GM18867 (cell line): ENCODE measurements around the gene CRELD2.

Source experiments
- ATAC-seq: cut with Tn5 transposase; IDR thresholded peaks from one replicate; pipeline ENCODE4 v1.9.1; 2021; ENCODE audit warnings: mild to moderate bottlenecking, moderate library complexity; ENCODE audit not compliant: unreplicated experiment

The CRELD2 gene

DNA sequence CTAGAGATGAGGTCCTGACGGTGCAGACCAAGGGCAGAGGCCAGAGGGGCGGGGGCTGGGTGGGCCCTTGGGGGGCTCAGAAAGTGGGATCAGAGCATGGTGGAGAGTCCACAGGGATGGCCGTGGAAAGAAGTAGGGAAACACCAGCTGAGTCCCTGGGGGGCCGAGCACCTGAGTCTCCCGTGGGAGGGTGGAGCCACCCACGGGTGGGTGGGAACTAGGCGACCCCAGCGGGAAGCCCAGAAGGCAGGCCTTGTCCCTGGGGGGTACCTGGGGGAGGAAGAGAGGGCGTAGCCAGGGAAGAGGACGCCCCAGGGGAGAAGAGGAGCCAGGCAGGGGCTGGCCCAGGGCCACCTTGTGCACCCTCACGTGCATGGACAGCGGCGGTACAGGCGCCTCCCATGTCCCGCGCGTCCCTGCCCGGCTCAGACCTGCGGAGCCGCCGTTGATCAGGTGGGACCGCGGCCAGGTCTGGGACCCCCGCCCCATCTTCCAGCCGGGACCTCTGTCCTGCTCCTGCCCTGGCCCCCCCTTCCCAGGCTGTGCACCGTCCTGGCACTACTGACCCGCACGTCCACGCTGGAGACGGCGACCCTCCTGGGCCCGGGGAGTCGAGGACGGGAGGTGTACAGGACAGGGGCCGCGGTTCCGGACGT is 10.2 kb downstream of the CRELD2 start:
- no peak for ATAC-seq

DNA sequence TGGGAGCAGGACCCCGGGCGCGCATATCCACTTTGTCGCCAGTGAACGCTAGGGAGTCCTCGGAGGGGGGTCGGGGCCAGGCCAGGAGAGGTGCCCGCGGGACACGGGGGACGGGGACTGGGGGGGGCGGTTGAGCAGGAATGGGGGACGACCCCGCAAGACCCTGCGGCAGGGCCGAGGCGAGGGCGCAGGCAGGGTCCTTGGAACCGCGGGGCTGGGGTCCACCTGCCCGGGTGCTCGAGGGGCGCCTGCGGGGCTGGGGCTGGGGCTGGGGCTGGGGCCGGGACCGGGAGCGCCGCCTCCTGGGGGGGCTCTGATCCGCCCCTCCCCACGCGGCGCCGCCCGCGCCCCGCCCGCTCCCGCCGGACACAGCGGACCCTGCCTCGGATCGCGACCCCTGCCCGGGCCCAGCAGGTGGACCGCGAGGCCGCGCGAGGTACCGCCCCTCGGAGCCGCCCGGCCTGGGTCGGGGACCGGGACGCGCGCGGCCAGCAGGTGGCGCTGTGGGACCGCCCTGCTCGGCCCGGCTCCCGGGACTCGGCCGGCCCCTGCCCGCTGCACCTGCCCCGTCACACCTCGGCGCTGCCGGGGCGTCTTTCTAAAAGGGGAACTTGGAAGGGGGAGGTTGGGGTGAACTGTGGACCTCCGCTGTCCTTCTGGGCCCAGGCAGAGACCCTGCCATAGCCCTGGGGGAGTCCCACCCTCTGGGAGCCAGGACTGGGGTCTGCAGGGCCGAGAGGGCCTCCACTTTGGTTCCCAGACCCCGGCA is 11.0 kb downstream of the CRELD2 start:
- no peak for ATAC-seq

DNA sequence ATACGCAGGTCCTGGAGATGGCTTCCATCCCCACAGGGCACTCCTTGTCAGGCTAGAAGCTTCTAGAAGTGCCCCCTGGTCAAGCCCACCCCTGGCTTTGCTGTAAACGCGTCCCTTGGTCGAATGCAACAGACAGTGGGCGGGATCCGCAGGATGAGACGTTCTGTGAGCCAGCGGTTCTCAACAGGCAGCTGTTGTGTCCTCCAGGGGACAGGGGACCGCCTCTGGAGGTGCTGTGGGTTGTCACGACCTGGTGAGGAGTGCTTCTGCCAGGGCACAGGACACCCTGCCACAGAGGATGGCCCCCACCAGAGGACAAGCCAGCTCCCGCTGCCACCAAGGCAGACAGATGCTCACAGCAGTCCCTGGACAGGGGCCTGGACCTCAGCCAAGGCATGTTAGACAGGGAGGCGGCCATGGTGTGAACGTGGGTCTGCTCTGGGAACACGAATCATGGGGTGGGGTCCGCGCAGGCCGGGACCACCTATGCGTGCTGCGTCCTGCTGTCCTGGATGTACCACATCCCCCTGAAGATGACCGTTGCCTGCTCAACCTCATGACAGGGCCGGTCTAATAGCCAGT is 11.7 kb downstream of the CRELD2 start:
- no peak for ATAC-seq

DNA sequence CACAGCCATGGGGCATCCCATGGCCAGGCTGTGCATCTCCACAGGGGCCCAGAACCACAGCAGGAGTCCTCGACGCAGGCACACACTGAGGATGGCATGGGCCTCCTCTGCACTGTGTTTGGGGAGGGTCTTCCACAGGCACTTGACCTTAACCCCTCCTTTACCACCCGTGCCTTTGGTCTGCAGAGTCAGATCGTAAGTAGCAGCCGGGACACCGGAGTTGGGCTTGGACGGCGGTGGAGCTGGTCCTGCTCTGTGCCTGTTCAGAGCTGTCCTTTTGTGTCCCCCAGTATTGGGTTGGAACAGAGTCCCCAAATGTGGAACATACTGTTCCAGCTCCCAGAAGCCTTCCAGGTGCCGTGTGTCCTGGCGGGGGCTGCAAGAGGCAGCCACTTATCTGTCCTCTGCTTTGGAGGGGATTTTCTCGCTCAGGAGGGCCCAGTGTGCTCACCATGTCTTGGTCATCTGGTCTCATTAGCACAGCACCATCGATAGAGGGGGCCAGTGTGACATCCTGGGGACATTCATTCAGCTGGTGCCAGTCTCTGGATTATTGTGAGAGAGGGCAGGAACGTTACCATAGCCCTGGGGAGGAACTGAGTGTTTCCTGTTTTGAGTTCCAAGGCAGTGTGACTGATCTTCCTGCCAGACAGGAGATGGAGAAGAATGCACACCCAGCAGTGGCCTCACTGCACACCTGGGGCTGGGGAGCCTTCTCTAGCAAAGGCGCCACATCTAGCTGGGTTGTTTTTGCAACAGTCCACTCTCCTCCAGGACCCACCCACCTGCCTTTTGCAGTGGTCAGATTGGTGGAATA is 12.4 kb downstream of the CRELD2 start:
- no peak for ATAC-seq

DNA sequence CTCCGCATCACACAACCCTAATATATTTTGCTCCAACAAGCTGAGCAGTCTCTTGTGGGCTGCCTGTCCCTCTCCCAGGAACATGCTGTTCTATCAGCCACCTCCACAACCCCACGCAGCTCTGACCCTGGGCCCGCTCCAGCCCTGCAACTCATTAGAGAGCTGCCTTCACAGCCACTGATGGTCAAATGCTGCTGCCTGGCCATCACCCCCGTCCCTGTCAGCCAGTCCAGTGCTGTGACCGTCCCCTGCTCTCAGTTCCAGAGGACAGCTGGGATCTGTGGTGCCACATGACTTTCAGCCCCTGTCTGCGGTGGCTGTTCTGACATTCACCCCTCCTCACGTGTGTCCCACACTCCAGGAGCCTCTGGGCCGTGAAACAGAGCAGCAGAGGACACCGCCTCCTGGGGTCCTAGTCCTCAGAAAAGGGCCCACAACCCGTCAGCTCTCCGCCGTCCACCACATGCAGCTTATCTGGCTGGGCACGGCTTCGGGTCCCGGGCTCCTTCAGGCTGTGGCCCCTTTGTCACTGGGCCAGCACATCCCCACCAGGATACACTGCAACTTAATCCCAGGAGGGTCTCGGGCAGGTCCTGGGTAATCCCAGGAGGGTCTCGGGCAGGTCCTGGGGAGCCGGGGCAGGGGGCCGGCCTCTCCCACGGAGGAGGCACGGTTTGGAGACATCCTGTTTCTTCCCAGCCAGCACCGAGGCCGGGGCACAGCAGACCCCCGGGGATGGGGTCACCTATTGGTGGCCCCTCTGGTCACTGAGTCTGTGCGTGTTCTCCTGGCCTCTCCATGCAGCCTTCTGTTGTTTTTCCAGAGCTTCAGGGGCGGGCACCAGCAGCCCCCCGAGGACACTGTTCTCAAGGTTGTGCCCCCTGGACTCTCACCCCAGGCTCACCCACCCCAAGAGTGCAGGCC is 15.1 kb downstream of the CRELD2 start:
- no peak for ATAC-seq

DNA sequence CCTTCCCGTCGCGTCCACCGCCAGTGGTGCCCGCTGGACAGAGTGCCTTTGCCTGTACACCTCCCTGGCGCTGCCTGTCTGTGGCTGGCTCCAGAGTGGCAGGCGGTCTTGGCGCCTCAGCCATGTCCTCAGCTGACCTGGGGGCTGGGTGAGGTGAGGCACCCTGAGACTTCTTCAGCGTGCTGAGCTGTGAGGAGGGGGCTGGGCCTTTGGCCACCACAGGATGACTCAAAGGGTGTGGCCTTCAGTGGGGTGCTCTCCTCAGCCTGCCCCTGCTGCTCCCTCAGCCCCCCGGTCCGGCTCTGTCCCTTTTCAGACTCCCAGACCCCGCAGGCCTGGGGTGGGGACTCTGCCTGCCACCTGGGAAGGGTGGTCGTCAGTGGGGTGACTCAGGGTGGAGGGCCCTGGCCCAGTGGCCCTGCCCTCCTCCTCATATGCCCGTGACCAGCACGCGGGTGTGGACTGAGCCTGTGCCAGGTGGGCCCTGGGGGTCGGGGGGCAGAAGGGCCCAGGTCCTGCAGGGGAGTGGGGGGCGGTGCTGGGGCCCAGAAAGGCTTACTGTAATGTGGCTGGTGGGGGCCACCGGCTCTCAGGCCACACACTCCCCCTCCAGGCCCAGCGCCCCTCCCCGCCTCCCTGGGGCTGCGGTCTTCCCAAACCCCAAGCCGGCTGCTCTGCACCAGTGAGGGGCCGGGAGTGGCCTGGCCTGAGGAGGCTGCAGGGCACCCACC is 15.9 kb downstream of the CRELD2 start:
- ATAC-seq: no peak

DNA sequence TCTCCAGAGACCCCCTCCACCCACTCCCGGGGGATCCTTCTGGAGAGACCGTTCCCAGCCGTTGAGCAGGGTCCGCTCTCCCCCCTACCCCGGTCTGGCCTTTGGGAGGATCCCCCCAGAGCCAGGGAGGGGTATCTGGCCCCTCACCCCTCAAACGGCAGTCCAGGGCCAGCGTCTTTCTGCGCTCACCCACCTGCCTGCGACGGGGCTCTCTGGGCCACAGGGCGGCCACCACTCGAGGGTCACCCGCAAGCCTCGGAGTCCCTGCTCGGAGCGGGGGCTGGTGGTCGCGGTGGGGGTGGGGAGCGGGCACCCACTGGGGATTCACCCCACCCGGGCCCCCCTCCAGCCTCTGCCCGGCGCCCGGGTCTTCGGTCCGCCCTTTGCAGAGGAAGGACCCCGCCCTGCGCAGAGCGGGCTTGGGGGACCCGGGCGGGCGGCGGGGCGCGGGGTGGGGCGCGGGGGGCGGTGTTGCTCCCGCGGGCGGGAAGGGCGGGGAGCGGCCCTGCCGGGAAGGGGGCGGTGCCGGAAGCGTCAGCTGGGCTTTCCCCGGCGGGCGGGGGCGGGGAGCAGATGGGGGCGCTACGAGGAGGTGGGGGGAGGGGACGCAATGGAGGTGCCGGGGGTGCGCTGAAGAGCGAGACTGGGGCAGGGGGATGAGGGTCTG is 16.6 kb downstream of the CRELD2 start:
- ATAC-seq: no peak

DNA sequence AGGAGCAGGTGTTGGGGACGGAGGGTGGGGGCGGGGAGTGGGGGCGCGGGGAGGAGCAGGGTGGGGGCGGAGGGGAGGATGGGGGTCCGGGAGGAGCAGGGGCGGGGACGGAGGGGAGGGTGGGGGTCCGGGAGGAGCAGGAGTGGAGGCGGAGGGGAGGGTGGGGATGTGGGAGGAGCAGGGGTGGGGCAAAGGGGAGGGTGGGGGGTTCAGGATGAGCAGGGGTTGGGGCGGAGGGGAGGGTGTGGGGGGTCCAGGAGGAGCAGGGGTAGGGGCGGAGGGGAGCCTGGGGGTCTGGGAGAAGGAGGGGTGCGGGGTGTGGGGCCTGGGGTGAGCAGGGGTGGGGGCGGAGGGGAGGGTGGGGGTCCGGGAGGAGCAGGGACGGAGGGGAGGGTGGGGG is 17.1 kb downstream of the CRELD2 start:
- ATAC-seq: no peak

DNA sequence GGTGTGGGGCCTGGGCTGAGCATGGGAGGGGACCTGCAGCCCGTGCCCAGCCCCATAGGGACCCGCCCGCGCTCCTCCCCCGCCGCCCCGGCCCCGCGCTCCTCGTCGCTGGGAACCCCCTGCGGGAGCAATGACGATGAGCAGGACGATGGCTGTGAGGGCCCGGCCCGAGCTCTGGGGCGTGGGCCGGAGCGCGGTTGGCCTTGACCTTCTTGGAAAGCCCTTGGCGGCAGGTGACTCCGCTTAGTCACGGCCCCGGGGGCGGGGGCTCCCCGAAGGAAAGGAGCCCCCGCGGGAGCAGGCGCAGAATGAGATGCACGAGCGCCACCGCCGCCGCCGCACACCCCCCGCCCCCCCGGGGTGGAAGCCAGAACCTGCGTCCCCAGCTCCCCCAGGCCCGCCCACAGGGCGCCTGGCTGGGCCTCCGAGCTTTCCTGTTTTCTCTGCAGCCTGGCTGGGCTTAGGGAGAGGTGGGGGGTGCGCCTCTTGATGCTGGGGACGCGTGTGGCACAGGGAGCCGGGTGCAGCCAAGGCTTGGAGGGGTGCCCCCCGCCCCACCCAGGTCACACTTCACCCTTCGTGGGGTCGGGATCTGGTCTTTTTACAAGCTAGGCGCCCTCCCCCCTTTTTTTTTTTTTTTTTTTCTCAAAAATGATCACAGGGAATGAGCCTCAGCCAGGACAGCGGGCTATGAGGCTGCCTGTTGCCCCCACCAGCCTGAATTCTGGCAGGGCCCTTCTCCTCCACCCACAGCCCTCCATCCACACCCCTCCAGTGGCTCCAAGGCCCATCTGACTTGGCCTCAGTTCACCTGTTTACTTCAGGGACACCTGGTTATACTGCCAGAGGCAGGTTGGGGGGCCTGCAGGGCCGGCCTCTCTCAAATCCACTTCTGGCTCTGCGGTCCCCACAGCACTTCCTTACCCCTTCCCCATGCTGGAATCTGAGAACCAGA is 17.9 kb downstream of the CRELD2 start:
- ATAC-seq: peak; percentile 47

DNA sequence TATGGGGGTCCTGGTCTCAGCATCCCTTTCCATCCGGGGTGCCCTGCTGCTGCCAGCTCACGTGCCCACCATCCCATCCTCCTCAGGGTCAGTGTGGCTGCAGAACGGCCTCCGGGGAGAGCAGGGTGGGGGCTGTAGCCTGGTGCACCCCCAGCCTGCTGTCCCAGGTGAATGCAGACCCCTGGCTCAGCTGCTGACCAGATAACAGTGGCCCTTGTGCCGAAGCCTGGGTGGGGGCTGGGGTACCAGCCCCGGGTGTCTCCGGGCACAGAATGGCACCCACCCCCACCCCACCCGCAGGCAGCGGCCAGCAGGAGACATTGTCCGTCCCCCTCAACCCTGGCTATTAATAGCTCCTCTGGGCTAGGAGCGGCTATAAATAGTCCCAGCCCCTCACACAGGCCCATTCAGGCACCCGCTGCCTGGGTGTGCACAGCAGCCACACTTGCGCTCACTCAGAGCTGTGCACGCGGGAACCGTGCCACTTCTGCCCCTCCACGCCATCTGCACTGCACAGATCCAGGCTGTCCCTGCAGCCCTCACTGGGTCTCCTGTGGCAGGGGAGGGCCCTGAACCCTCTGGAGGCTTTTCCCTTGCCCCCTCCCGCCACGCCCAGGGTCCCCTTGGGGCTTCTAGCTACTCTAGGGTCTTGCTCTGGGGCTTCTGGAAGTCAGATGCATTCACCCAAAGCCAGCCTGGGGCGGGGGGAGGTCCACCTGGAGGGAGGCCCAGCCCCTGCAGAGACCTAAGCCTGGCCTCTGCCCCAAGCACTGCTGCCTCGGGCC is 18.7 kb downstream of the CRELD2 start:
- no peak for ATAC-seq

DNA sequence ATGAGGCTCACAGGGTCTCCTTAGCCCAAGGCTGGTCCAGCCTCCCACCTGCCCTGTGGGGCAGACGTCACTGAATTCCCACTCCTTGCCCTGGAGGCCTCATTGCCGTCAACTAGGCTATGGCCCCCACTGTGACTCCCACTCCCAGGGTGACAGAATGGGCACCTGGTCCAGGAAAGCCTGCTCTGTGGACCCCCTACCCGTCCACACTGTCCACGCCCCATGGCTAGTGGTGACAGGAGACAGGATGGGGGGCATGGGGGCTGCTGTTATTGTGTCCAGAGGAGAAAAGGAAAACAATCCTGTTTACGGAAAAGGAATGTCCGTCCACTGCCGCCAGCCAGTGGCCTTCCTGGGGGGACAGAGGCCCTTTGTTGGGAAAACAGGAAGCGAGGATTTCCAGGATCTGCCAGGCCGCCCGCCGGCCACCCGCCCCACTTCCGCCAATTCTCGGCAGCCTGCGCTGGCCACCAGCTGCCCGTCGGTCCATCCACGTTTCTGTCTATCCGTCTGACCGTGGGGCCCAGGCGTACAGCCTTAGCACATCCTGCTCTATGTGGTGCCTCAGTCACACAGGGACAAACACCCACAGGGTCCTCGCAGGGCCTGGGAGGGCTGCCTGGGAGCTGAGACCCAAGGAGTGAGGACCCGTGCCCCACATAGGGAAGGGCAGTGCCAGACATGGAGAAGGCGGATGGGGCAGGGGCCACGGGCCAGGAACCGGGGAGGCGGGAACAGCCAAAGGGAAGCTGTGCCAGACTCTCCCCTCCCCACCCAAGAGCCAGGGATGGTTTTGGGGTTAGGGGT is 19.5 kb downstream of the CRELD2 start:
- no peak for ATAC-seq

DNA sequence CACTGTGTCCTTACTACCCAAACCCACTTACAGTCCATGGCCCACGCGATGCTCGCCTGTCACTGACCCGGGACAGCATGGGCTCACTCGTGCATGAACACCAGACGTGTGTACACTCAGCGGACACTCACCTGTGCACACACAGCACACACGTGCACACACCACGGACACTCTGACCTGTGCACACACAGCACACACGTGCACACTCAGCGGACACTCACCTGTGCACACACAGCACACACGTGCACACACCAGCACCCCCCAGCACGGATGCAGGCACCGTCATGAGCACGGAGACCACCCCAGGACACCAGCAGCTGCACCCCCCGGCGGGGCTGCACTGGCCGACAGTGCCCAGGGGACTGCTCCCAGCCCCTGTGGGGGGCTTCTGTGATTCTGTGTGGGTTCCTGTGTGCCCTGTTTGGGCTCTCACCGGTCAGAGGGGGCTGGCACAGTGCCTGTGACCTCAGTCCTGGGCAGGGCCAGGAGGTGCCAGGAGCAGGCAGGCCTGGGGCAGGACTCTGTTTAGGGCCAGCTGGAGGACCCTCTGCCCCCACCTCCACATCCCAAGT is 20.2 kb downstream of the CRELD2 start:
- no peak for ATAC-seq

DNA sequence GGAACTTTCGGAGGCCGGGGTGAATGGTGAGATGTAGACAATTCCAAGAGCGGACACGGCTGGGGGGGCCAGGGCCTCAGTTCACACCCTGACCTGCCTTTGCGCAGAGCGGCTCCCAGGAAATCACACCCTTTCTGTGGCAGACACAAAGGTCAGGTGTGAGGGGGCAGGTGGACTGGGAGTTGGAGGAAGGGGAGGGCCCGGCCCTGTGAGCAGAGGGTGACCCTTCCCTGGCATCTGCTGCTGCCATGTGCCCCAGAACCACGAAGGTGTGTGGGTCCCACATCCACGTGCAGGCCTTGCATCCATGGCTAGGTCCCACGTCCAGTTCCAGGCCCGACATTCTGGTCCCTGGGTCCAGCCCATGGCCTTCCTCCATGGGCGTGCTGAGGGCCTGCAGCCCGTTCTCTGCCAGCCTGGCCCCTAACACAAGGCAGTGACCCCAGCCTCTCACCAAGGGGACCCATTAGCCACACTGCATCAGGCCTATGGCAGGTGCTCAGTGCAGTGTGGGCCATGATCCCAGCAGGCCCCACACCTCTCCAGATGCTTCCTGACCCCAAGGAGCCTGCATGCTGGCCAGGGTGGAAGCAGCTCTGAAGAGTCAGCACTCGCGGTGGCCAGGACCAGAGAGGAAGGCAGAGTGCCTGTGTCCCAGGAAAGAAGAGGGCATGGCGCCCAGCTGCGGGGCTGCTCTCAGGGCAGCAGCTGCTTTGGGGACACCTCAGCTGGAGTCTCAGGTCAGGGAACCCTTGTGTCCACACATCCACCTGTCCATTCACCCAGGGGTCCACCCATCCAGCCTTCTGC is 23.3 kb downstream of the CRELD2 start:
- no peak for ATAC-seq

DNA sequence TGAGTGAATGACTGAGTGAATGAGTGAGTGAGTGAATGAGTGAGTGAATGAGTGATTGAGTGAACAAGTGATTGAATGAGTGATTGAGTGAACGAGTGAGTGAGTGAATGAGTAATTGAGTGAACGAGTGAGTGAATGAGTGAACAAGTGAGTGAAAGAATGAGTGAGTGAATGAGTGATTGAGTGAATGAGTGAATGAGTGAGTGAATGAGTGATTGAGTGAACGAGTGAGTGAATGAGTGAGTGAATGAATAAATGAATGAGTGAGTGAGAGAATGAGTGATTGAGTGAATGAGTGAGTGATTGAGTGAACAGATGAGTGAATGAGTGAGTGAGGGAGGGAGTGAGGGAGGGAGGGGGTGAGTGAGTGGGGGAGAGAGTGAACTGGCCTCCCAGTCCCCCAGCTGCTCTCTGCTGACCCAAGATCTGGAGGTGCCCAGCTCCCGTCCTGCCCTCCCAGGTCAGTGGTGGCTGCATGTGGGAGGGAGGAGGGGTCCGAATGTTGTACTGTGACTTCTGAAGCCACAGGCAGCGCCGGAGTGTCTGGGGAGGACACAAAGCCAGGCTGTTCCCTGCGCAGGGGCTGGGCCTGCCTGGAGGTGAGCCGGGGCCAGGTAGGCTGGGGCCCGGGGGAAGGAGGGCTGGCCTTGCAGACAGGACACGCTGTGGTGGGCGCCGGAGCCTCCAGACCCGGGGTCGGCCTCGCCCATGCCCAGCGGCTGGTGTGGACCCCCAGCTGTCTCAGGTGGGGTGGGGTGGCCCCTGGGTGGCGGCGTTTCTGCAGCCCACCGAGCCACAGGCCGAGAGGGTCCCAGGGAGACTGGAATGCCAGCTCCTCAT is 24.4 kb downstream of the CRELD2 start:
- ATAC-seq: no peak
